Heart right ventricle (tissue), 16 donors: ENCODE data around the gene PLN. TPM values are rescaled to one million over a fixed set of nuclear protein-coding genes. Genes with fewer than 3 reads are reported as not detected.

Source experiments
- ATAC-seq, 8 donors: fragments of 200-7000 bp; cut with Tn5 transposase; one replicate each; pipeline ENCODE4 v1.9.1; 2020; ENCODE audit warnings: mild to moderate bottlenecking in 8 of 8, moderate library complexity in 8 of 8, moderate number of reproducible peaks in 1 of 8
- DNase-seq, 2 donors: peaks; one replicate each; pipeline ENCODE4 v3.0.0-alpha.2; 2020
- H3K27ac ChIP-seq, 10 donors: fragments of 200-600 bp; sonication (generic) in 2 of 10; one replicate each; pipeline versions ENCODE4 v1.5.0 to v1.8.0; 2020 to 2022; ENCODE audit warnings: mild to moderate bottlenecking in 3 of 10
- H3K27me3 ChIP-seq, 7 donors: fragments of 200-600 bp; one replicate each; pipeline ENCODE4 v1.8.0; 2021 to 2022; ENCODE audit warnings: mild to moderate bottlenecking in 2 of 7
- H3K36me3 ChIP-seq, 9 donors: fragments of 200-600 bp; sonication (generic) in 1 of 9; one replicate each; pipeline versions ENCODE4 v1.5.0 to v1.8.0; 2020 to 2022; ENCODE audit warnings: mild to moderate bottlenecking in 2 of 9
- H3K4me1 ChIP-seq, 9 donors: fragments of 200-600 bp; sonication (generic) in 1 of 9; one replicate each; pipeline versions ENCODE4 v1.5.0 to v1.8.0; 2020 to 2022; ENCODE audit warnings: mild to moderate bottlenecking in 4 of 9
- H3K4me3 ChIP-seq, 10 donors: fragments of 200-600 bp; sonication (generic) in 2 of 10; one replicate each; pipeline versions ENCODE4 v1.5.0 to v1.8.0; 2020 to 2022; ENCODE audit warnings: mild to moderate bottlenecking in 7 of 10, moderate library complexity in 2 of 10
- H3K9me3 ChIP-seq, 11 donors: fragments of 200-600 bp in 10 of 11; sonication (generic) in 2 of 11; one replicate each; pipeline versions ENCODE4 v1.5.0 to v1.8.0; 2013 to 2022; ENCODE audit warnings: mild to moderate bottlenecking in 2 of 11, control low read depth in 1 of 11, moderate library complexity in 1 of 11
- WGBS, 2 donors: extraction: QIAGEN DNeasy Blood & Tissue Kit; methylation state at CpG; one replicate each; pipeline ENCODE4 v1.1.7; 2013; ENCODE audit warnings: inconsistent platforms in 1 of 2; 5-methylcytosine and 5-hydroxymethylcytosine counted together
- intact Hi-C, 10 donors: fragments of 100-400 bp; cut with DNase I; formaldehyde crosslinking; loops; one replicate each; pipeline versions ENCODE4 v1.11.1 to v1.14.2; 2022
- polyA plus RNA-seq, 2 donors: library from polyadenylated mRNA; stranded (reverse); fragments of 200-250 nt; gene quantifications; one replicate each; pipeline ENCODE4 v1.2.3, GENCODE V29; 2013
- total RNA-seq, 10 donors: library from RNA; stranded (reverse); fragmentation: NEBNext Ultra II Directional in 3 of 10; extraction: Animal tissue kit (Norgen Biotek cat#: 25700) in 3 of 10; gene quantifications; one replicate each; pipeline versions ENCODE4 v1.2.1 to v1.2.4, GENCODE V29; 2021 to 2023
- TF ChIP-seq, protein P1 (sequence below), 9 donors: fragments of 200-600 bp; sonication (generic) in 2 of 9; IDR thresholded peaks; one replicate each; pipeline versions ENCODE4 v1.5.0 to v1.8.0; 2021 to 2022; ENCODE audit warnings: antibody characterized with exemption in 9 of 9, mild to moderate bottlenecking in 5 of 9, moderate library complexity in 1 of 9
- donor health status: Arrhythmogenic right ventricular cardiomyopathy.
- donor health status: ischemic (EF 13 %, LVEDD 7.1; RV severe dilation, severe dysfunction).
- donor health status: healthy with polysubstance abuse.
- donor health status: DM: no; HTN: yes; CAD: no.
- donor health status: DM: no; HTN: no; CAD: no.
- donor health status: ischemic (EF 25% LVEDD 6.9; RV normal size, moderate dysfunction).
- donor health status: ischemic (EF 25% LVEDD 5.7; RV mildly dilated, moderate dysfunction).
- donor health status: healthy.
- donor health status: DM: yes; HTN: yes; CAD: no.
- donor health status: Ischemic cardiomyopathy.
- donor health status: ischemic (EF 35%, LVEDD 5.7; RV mildly dilated, moderate dysfunction).
- donor health status: nonischemic (EF 11% LVEDD 7.7; RV severe dilation, severe dysfunction).
- donor health status: DM: yes; HTN: yes; CAD: no.
- donor health status: PGD.
- donor health status: ischemic (EF 29% LVEDD 5.4; RV normal size, mild dysfunction).
- donor health status: nonischemic (EF 23%, LVEDD 6.1; RV moderate dilation, normal function).

PLN gene
- total and polyA plus RNA-seq, 12 donors: 764 to 3,094 (median 2,593) TPM

- peaks cover 0 to 35% (median 0%) of the 10 kb centered on the region in 9 donors for H3K36me3 ChIP-seq
- intact Hi-C loops: loop anchor here in 1 of 10 donors (10.0 kb wide), 1 partner anchor 211 kb away; no protein-coding TSS in a partner anchor
Measured at GRCh38 chr6:118574051-118574865, 26.2 kb downstream of the PLN start.

GRCh38 chr6:118577972-118578371 is 29.9 kb downstream of the PLN start:
- no peak overlapping the region for H3K27ac ChIP-seq
- no peaks in the 10 kb centered on the region for H3K27me3 ChIP-seq
- no peak overlapping the region for H3K4me3 ChIP-seq
- DNase-seq: no peak
- peaks cover 0 to 72% (median 43%) of the 10 kb centered on the region in 11 donors for H3K9me3 ChIP-seq
- no peak for ATAC-seq
- peaks cover 0 to 35% (median 0%) of the 10 kb centered on the region in 9 donors for H3K36me3 ChIP-seq
- H3K4me1 ChIP-seq: peaks cover 0 to 22% (median 7%) of the 10 kb centered on the region in 9 donors
- intact Hi-C loops: loop anchor here in 1 of 10 donors (10.0 kb wide), 1 partner anchor 207 kb away; no protein-coding TSS in a partner anchor
- TF ChIP-seq, protein P1, sequence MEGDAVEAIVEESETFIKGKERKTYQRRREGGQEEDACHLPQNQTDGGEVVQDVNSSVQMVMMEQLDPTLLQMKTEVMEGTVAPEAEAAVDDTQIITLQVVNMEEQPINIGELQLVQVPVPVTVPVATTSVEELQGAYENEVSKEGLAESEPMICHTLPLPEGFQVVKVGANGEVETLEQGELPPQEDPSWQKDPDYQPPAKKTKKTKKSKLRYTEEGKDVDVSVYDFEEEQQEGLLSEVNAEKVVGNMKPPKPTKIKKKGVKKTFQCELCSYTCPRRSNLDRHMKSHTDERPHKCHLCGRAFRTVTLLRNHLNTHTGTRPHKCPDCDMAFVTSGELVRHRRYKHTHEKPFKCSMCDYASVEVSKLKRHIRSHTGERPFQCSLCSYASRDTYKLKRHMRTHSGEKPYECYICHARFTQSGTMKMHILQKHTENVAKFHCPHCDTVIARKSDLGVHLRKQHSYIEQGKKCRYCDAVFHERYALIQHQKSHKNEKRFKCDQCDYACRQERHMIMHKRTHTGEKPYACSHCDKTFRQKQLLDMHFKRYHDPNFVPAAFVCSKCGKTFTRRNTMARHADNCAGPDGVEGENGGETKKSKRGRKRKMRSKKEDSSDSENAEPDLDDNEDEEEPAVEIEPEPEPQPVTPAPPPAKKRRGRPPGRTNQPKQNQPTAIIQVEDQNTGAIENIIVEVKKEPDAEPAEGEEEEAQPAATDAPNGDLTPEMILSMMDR (IDR thresholded peaks at IDR 0.05): no peak
- 71 to 84% methylated on average over 4 of the region's 4 CpGs for WGBS, 2 donors

More at GRCh38 chr6:118574051-118574865, 26.2 kb downstream of the PLN start:
- TF ChIP-seq, protein P1 (IDR thresholded peaks at IDR 0.05): no peak
- no peak overlapping the region for H3K27ac ChIP-seq
- H3K4me3 ChIP-seq: no peak overlapping the region
- H3K27me3 ChIP-seq: no peaks in the 10 kb centered on the region
- peaks cover 0 to 68% (median 38%) of the 10 kb centered on the region in 11 donors for H3K9me3 ChIP-seq
- 95 to 98% methylated on average over 13 of the region's 13 CpGs for WGBS, 2 donors
- ATAC-seq (no peak), DNase-seq (no peak)
- H3K4me1 ChIP-seq: no peaks in the 10 kb centered on the region

DNA sequence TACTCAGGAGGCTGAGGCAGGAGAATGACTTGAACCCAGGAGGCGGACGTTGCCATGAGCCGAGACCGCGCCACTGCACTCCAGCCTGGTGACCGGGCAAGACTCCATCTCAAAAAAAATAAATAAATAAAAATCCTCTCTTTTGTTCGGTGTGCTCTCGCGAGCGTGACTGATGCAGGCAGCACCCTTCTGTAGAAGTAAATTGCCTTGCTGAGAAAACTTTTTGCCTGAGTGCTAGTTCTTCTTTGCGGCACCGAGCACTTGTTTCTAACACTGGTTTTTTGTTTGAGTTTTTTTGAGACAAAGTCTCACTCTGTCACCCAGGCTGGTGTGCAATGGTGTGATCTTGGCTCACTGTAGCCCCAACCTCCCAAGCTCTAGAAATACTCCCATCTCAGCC is 30.5 kb downstream of the PLN start:
- Histone ChIP-seq H3K36me3 (peaks cover 0 to 32% (median 0%) of the 10 kb centered on the region in 9 donors), H3K27me3 (no peaks in the 10 kb centered on the region), H3K4me3 (no peak overlapping the region), H3K27ac (no peak overlapping the region), H3K9me3 (peaks cover 0 to 68% (median 40%) of the 10 kb centered on the region in 11 donors), H3K4me1 (peaks cover 0 to 22% (median 7%) of the 10 kb centered on the region in 9 donors)
- DNase-seq: no peak
- 97 to 99% methylated on average over 12 of the region's 12 CpGs for WGBS, 2 donors
- TF ChIP-seq, protein P1 (IDR thresholded peaks at IDR 0.05): no peak
- intact Hi-C loops: loop anchor here in 1 of 10 donors (10.0 kb wide), 1 partner anchor 206 kb away; no protein-coding TSS in a partner anchor
- no peak for ATAC-seq

DNA sequence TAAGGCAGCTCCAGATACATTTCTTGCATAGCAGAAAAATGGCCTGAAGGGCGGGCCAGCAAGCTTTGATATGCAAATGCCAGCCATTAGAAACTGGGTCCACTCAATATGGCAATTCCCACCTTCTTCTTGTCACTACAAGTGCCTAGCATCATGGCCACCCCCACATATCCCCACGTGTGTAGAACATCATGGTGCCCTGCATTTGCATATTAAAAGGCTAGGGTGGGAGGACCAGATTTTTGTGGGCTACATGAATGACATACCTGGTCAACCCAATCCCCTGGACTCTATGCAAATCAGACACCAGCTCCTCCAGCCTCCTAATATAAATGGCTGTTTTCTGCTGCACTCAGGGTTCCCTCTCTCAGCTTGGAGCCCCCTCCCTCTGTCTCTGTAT is 31.7 kb downstream of the PLN start:
- TF ChIP-seq, protein P1 (IDR thresholded peaks at IDR 0.05): no peak
- peaks cover 0 to 20% (median 0%) of the 10 kb centered on the region in 9 donors for H3K36me3 ChIP-seq
- H3K9me3 ChIP-seq: peaks cover 0 to 57% (median 28%) of the 10 kb centered on the region in 11 donors
- H3K27me3 ChIP-seq: no peaks in the 10 kb centered on the region
- ATAC-seq: no peak
- H3K4me1 ChIP-seq: peaks cover 0 to 22% (median 7%) of the 10 kb centered on the region in 9 donors
- intact Hi-C loops: loop anchor here in 7 of 10 donors (1.0 to 10.0 kb wide), 8 partner anchors 38 to 605 kb away; no protein-coding TSS in a partner anchor
- H3K27ac ChIP-seq: no peak overlapping the region
- no peak overlapping the region for H3K4me3 ChIP-seq
- 97 to 98% methylated on average over 2 of the region's 2 CpGs for WGBS, 2 donors
- DNase-seq: no peak
